A673 (cell line): Measurements from ENCODE around the gene ELAVL3. TPM values are rescaled to one million over a fixed set of nuclear protein-coding genes. Genes with fewer than 3 reads are reported as not detected.

Experiments used
- BruUV-seq: library from RNA; stranded (reverse); fragments of 400-500 nt; replicated peaks from 2 replicates; lab custom pipeline; 2021; lab: Mats Ljungman, UMichigan
- CTCF ChIA-PET: fragments of 300-600 bp; sonication (Branson Sonifier 250); formaldehyde crosslinking; loops from one replicate; lab custom pipeline; 2022; ENCODE audit warnings: antibody characterized with exemption; lab: Charles Lee
- POLR2A ChIA-PET: fragments of 300-600 bp; sonication (Branson Sonifier 250); formaldehyde crosslinking; loops from one replicate; lab custom pipeline; 2022; ENCODE audit warnings: antibody characterized with exemption; ENCODE audit not compliant: low non-redundant PET; lab: Charles Lee
- DNase-seq: peaks from one replicate; pipeline ENCODE4 v3.0.0-alpha.2; 2015; ENCODE audit warnings: low spot score
- H3K27ac ChIP-seq: fragments of 200-600 bp; sonication (generic); 2 replicates; pipeline ENCODE4 v1.5.1; 2016; ENCODE audit warnings: mixed run types, low read depth, mild to moderate bottlenecking, mixed read lengths, antibody characterized with exemption, low read length; ENCODE audit not compliant: poor library complexity, severe bottlenecking
- H3K27me3 ChIP-seq: fragments of 200-600 bp; sonication (generic); replicated peaks from 2 replicates; pipeline ENCODE4 v1.6.1; 2017; ENCODE audit warnings: mixed run types, low read depth, mild to moderate bottlenecking, mixed read lengths, antibody characterized with exemption, low read length; ENCODE audit not compliant: insufficient read depth, poor library complexity
- H3K36me3 ChIP-seq: fragments of 200-600 bp; sonication (generic); 2 replicates; pipeline ENCODE4 v1.6.1; 2016; ENCODE audit warnings: mixed run types, mild to moderate bottlenecking, mixed read lengths, antibody characterized with exemption, low read length; ENCODE audit not compliant: insufficient read depth, poor library complexity, severe bottlenecking
- H3K4me1 ChIP-seq: fragments of 200-600 bp; sonication (generic); 2 replicates; pipeline ENCODE4 v1.6.1; 2017; ENCODE audit warnings: mixed run types, mild to moderate bottlenecking, mixed read lengths, antibody characterized with exemption, low read length; ENCODE audit not compliant: insufficient read depth, poor library complexity, severe bottlenecking
- H3K4me3 ChIP-seq: fragments of 200-600 bp; sonication (generic); 2 replicates; pipeline ENCODE4 v1.5.1; 2016; ENCODE audit warnings: low read depth, mixed run types, mild to moderate bottlenecking, mixed read lengths, low read length; ENCODE audit not compliant: poor library complexity, severe bottlenecking
- H3K9me3 ChIP-seq: fragments of 200-600 bp; sonication (generic); 2 replicates; pipeline ENCODE4 v1.6.1; 2016; ENCODE audit warnings: mixed run types, low read depth, mild to moderate bottlenecking, mixed read lengths, antibody characterized with exemption, low read length; ENCODE audit not compliant: poor library complexity, severe bottlenecking
- CTCF ChIP-seq: fragments of 300-800, 200-600 bp; sonication (generic); conservative IDR thresholded peaks from 2 replicates; pipeline ENCODE4 v1.5.1; 2017; ENCODE audit warnings: low read depth, mild to moderate bottlenecking, antibody characterized with exemption, low read length, moderate library complexity, mixed read lengths
- EZH2 ChIP-seq: fragments of 200-600 bp; sonication (generic); IDR thresholded peaks from 2 replicates; pipeline ENCODE4 v1.6.1; 2017; ENCODE audit warnings: borderline replicate concordance, low read depth, mild to moderate bottlenecking, mixed read lengths, antibody characterized with exemption, low read length; ENCODE audit not compliant: poor library complexity, severe bottlenecking
- intact Hi-C: fragments of 100-400 bp; cut with micrococcal nuclease; formaldehyde crosslinking; loops from one replicate; pipeline ENCODE4 v1.10.0; 2022; ENCODE audit not compliant: unreplicated experiment
- total RNA-seq: library from RNA; stranded (reverse); gene quantifications from 2 replicates; pipeline ENCODE4 v1.2.3, GENCODE V29; 2021

The ELAVL3 gene
- total RNA-seq, 1 experiment from 2014 or later, result 5.3 TPM

GRCh38 chr19:11405846-11406643, 74.8 kb downstream of the ELAVL3 start:
- no peak for DNase-seq
- no peak for TF ChIP-seq EZH2
- no peak; the same call in 1 of the 2 replicates for TF ChIP-seq CTCF
- H3K27ac ChIP-seq, result no peak overlapping the region
- no peaks in the 10 kb centered on the region for H3K4me1 ChIP-seq
- intact Hi-C loops, result no loop called here
- no peaks in the 10 kb centered on the region for H3K9me3 ChIP-seq
- ChIA-PET CTCF (interaction anchor here (0.5 to 0.9 kb wide), 3 partner anchors 14 to 35 kb away, joined by 3 to 8 read pairs (median 6); partner anchors contain the start of genes ODAD3 and PRKCSH), POLR2A (no interaction called here)
- H3K4me3 ChIP-seq, result no peak overlapping the region
- H3K27me3 ChIP-seq, result no peaks in the 10 kb centered on the region
- no peaks in the 10 kb centered on the region for H3K36me3 ChIP-seq
- no TSS peak for BruUV-seq

GRCh38 chr19:11404588-11405222, 76.1 kb downstream of the ELAVL3 start:
- Histone ChIP-seq H3K36me3 (no peaks in the 10 kb centered on the region), H3K4me1 (no peaks in the 10 kb centered on the region), H3K9me3 (no peaks in the 10 kb centered on the region), H3K27ac (no peak overlapping the region), H3K4me3 (no peak overlapping the region), H3K27me3 (no peaks in the 10 kb centered on the region)
- ChIA-PET CTCF (no interaction called here), POLR2A (no interaction called here)
- no TSS peak for BruUV-seq
- intact Hi-C loops, result no loop called here
- no peak for DNase-seq
- TF ChIP-seq CTCF, result no peak
- no peak for TF ChIP-seq EZH2

- Histone ChIP-seq H3K4me3 (no peak overlapping the region), H3K27me3 (no peaks in the 10 kb centered on the region), H3K4me1 (no peaks in the 10 kb centered on the region), H3K36me3 (no peaks in the 10 kb centered on the region), H3K9me3 (no peaks in the 10 kb centered on the region), H3K27ac (no peak overlapping the region)
- no peak for TF ChIP-seq EZH2
- no peak for TF ChIP-seq CTCF
- intact Hi-C loops, result no loop called here
- DNase-seq, result no peak
- ChIA-PET CTCF (interaction anchor here (0.6 kb wide), 1 partner anchor 142 kb away, joined by 5 read pairs; no protein-coding TSS in a partner anchor), POLR2A (no interaction called here)
- no TSS peak for BruUV-seq
Observed at GRCh38 chr19:11401808-11402543, 78.9 kb downstream of the ELAVL3 start.
